ENCODE results near the gene ARHGAP18.

Gene ARHGAP18

DNA sequence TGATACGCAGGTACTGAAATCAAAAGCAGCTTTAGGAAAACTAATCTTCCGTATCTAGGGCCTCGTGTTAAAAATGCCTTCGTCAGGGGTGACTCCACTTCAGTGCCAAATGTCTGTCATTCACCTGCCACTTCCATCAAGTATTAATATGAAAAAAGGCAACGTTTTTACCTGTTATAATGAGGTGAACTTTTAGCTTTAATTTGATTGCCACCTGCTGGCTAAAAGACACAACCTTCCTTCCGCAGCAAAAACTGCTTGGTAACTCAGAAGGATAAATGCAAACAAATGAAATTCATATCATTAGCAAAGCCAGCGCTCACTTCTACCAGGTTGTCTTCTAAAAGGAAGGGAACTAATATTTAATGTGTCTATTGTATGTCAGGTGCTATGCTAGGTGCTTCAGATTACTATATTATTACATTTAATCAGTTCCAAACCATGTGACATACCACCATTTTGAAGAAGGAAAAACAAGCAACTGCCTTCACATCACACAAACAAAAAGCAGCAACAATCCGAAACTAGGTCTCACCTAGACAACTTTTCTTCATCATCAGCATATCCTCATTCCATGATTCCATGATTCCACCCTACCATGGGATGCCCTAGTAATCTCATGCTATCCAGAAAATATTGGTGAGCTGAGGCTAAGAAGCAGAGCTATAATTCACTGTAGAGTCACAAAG is 20.6 kb upstream of the ARHGAP18 start:
- in situ Hi-C loops (cut with HindIII; ENCODE audit: low sequenced_read_pairs), result no loop called here

DNA sequence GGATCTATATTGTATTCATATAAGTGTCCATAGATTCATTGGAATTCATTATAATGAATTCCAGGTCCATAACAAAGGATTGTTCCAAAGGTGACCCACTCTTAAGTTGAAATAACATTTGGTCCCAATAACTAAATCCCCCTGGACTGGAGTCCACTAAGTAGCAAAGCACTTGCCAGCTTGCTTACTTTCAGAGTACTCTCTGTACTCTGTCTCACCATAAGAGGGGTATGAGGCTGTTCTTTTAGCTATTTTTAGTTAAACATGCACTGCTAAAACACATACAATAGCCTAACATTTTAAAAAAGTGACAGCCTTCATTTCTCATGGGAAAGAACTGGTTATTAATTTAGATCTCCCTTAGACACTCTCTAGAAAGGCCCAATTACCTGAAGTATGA is 16.7 kb upstream of the ARHGAP18 start:
- in situ Hi-C loops (cut with HindIII; ENCODE audit: low sequenced_read_pairs), result no loop called here

- in situ Hi-C loops (cut with HindIII; ENCODE audit: low sequenced_read_pairs), result no loop called here
Measured at GRCh38 chr6:129725341-129725740, 15.4 kb upstream of the ARHGAP18 start.

GRCh38 chr6:129719692-129720091 is 9.7 kb upstream of the ARHGAP18 start:
- in situ Hi-C loops (cut with HindIII; ENCODE audit: low sequenced_read_pairs), result no loop called here

DNA sequence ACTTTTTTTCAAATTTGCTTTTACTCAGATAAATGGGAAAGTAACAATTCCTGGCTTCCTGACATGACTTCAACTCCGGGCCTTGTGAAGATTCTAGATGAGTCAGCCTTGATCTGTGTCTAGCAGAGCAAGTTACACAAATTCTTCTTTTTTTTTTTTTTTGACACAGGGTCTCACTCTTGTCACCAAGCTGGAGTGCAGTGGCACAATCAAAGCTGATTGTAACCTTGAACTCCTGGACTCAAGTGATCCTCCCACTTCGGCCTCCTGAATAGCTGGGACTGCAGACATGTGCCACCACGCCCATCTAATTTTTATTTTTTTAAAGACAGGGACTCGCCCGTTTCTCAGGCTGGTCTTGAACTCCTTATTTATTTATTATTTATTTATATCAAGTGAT is 7.3 kb upstream of the ARHGAP18 start:
- in situ Hi-C loops (cut with HindIII; ENCODE audit: low sequenced_read_pairs), result no loop called here

DNA sequence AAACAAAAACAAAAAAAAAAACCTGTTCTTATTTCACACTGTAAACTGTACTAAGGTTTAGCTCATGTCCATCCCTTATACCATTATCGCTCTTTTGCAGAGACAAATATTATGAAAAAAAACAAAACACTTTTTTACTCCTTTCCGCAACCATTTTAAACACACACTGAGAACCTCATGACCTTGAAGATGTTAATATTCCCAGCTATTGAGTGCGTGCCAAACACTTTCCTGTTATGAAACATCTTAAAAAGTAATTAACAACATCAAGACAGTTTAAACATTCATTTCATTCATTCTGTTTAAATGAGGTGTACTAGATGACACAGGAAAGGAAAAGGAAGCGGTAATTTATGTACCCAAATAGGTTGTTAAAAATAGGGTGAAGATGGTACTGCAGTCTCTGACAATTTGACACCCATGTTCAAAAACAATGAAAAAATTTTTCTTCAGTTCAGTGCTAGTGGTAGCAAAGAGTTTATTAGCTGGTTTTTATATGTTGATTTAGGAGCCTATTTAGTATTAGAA is 3.9 kb upstream of the ARHGAP18 start:
- in situ Hi-C loops (cut with HindIII; ENCODE audit: low sequenced_read_pairs), result no loop called here

- in situ Hi-C loops (cut with HindIII; ENCODE audit: low sequenced_read_pairs), result no loop called here
Measured at GRCh38 chr6:129711271-129711631, 1.3 kb upstream of the ARHGAP18 start.

- in situ Hi-C loops (cut with HindIII; ENCODE audit: low sequenced_read_pairs), result no loop called here
Measured at GRCh38 chr6:129710450-129711270, 683 bp upstream of the ARHGAP18 start.

- in situ Hi-C loops (cut with HindIII; ENCODE audit: low sequenced_read_pairs), result no loop called here
Measured at GRCh38 chr6:129709196-129709768, 695 bp downstream of the ARHGAP18 start.

DNA sequence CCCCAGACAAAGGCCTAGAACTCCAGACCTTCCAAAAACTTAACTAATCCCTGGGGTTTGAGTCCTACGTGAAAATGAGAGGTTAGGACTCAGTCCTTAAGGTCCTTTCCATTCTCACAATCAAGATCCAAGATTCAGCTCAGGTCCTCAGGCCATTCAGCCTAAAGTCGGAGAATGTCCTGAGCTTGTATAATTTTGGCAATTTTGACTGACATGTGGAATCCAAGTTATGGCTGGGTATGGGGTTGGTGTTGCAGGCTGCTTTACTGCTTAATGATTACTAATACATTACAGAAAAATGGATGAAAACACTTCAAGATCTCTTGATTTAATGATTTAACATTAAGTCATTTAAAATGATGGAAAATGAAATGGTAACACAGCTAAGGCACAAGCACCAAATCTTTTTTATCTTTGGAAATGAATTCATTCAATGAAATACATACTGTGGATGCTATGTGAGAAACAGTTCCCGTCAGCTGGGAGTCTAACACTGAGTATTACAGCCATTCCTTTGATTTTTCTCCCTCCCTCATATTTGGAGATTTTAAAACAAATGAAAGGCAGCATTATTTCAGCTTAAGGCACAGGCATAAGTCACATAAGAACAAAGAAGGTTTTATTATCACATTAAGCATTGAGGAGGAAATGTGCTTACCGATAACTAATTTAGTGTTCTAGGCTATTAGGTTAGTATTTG is 1.3 kb downstream of the ARHGAP18 start:
- in situ Hi-C loops (cut with HindIII; ENCODE audit: low sequenced_read_pairs), result no loop called here

GRCh38 chr6:129707882-129708495 is 2.0 kb downstream of the ARHGAP18 start:
- in situ Hi-C loops (cut with HindIII; ENCODE audit: low sequenced_read_pairs), result no loop called here

DNA sequence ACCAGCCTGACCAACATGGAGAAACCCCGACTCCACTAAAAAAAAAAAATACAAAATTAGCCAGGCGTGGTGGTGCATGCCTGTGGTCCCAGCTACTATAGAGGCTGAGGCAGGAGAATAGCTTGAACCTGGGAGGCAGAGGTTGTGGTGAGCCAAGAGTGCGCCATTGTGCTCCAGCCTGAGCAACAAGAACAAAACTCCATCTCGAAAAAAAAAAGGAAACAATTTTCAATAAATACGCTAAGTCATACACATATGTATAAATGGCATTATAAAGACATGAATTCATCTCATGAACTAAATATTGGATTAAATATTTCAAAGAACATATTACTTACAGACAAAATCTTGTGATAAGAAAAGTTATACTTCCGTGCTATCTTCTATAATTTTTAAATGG is 2.9 kb downstream of the ARHGAP18 start:
- in situ Hi-C loops (cut with HindIII; ENCODE audit: low sequenced_read_pairs), result no loop called here

DNA sequence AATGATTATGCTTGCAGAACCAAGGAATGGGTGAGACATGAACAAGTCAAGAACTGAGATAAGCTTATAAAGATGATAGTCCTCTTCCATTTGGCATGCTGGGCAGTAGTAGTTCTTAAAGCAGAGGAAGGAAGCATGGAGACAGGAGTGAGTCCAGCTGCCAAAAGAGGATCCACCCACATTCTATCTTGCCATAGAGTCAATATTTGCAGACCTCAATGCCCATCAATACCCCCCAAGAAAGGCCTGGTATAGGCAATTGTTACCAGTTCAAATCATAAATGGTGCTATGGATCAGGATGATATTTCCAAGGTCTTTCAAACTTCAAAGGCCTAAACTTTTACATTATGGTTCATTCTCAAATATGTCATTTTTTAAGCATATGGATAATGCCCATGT is 4.8 kb downstream of the ARHGAP18 start:
- in situ Hi-C loops (cut with HindIII; ENCODE audit: low sequenced_read_pairs), result no loop called here

DNA sequence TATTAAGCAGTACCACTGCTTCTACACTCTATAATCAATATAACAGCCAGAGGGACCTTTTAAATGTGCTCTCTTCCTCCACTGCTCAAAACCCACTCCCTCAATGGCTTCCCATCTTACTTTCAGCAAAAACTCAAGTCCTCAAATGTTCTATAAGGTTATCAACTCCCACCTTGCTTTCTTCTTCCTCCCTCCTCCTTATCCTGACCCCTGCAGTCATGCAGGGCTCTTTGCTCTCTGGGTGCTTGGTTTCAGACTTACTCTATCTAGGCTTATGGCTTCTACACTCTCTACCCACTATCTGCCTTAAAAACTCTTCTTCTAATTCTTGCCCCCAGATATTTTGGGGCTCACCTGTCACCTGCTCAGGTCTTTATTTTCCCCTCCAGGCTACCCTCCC is 5.3 kb downstream of the ARHGAP18 start:
- in situ Hi-C loops (cut with HindIII; ENCODE audit: low sequenced_read_pairs), result no loop called here

GRCh38 chr6:129701721-129702455 is 8.1 kb downstream of the ARHGAP18 start:
- in situ Hi-C loops (cut with HindIII; ENCODE audit: low sequenced_read_pairs), result no loop called here

DNA sequence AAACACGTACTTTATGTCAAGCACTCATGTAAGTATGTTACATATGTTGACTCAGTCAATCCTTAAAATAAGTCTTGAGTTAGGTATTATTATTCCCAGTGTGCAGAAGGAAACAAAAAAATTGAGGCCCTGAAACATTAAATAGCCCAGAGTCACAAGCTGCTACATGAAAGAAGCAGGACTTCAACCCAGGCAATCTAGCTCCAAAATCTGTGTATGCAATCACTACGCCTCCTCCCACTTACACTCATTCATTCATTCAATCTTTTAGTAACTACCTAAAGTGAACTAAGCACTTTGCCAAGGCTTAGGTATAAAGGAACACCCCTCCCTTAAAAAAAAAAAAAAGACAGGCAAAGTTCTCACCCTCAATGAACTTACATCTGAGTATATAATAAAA is 9.3 kb downstream of the ARHGAP18 start:
- in situ Hi-C loops (cut with HindIII; ENCODE audit: low sequenced_read_pairs), result no loop called here

GRCh38 chr6:129699659-129700058 is 10.3 kb downstream of the ARHGAP18 start:
- in situ Hi-C loops (cut with HindIII; ENCODE audit: low sequenced_read_pairs), result no loop called here

- in situ Hi-C loops (cut with HindIII; ENCODE audit: low sequenced_read_pairs), result no loop called here
Measured at GRCh38 chr6:129698430-129698829, 11.5 kb downstream of the ARHGAP18 start.

- in situ Hi-C loops (cut with HindIII; ENCODE audit: low sequenced_read_pairs), result no loop called here
Measured at GRCh38 chr6:129697788-129698187, 12.2 kb downstream of the ARHGAP18 start.

- in situ Hi-C loops (cut with HindIII; ENCODE audit: low sequenced_read_pairs), result no loop called here
Measured at GRCh38 chr6:129696843-129697242, 13.1 kb downstream of the ARHGAP18 start.

Measured in DLD1 (cell line).